Measurements from ENCODE around the gene DIS3.

DNA sequence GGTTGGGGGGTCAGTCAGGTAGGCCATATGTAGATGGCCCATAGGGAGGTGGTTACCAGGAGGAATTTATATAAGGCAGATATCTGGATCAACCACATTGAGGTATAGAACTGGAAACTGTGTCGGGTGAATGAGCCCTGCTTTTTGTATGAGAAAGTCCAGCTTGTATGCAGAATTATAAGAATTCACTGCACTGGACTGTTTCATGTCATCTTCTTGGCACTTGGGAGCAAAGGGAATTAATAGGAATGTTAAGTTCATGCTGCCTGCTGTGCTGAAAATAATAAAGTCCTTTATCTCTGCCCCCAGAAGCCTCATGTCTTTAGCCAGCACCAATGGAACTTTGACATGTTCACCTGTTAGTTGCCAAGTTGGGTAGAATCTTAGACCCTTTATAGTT, 41.7 kb downstream of the DIS3 start:
- TF ChIP-seq, protein P1, sequence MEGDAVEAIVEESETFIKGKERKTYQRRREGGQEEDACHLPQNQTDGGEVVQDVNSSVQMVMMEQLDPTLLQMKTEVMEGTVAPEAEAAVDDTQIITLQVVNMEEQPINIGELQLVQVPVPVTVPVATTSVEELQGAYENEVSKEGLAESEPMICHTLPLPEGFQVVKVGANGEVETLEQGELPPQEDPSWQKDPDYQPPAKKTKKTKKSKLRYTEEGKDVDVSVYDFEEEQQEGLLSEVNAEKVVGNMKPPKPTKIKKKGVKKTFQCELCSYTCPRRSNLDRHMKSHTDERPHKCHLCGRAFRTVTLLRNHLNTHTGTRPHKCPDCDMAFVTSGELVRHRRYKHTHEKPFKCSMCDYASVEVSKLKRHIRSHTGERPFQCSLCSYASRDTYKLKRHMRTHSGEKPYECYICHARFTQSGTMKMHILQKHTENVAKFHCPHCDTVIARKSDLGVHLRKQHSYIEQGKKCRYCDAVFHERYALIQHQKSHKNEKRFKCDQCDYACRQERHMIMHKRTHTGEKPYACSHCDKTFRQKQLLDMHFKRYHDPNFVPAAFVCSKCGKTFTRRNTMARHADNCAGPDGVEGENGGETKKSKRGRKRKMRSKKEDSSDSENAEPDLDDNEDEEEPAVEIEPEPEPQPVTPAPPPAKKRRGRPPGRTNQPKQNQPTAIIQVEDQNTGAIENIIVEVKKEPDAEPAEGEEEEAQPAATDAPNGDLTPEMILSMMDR (IDR thresholded peaks at IDR 0.05; ENCODE audit: low read length): no peak
- TF ChIP-seq EZH2 (IDR thresholded peaks at IDR 0.05; ENCODE audit: borderline replicate concordance, low read length): no peak
